ENCODE results near the gene MCM3AP.
"Not testable (repeated sequence)": the region's sequence is repeated elsewhere in the genome, so short reads cannot be mapped to it uniquely, and the experiment has no call there.

The MCM3AP gene

DNA sequence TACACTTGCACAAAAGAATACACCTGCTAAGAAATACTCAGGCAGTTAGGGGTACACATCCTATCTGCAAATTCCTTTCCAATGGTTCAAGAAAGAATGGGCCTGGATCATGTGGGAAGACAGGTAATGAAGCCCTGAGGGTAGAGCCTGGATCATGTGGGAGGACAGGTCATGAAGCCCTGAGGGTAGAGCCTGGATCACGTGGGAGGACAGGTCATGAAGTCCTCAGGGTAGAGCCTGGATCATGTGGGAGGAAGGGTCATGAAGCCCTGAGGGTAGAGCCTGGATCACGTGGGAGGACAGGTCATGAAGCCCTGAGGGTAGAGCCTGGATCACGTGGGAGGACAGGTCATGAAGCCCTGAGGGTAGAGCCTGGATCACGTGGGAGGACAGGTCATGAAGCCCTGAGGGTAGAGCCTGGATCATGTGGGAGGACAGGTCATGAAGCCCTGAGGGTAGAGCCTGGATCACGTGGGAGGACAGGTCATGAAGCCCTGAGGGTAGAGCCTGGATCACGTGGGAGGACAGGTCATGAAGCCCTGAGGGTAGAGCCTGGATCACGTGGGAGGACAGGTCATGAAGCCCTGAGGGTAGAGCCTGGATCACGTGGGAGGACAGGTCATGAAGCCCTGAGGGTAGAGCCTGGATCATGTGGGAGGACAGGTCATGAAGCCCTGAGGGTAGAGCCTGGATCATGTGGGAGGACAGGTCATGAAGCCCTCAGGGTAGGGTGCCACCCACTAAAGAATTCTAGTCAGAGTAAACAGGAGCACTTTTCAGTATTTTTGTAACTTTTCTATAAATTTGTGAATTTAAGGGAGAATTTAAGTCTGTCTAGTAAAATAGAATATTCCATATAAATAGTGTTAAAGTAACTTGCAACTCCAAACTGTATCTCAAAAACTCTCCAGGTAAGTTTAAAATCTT lies 84.3 kb downstream of the MCM3AP start:
- not testable (repeated sequence) for H3K4me1 ChIP-seq (ENCODE audit: insufficient read depth, low read length); H3K9me3 ChIP-seq (ENCODE audit: low read length); H3K27me3 ChIP-seq (ENCODE audit: insufficient read depth, low read length); H2AFZ ChIP-seq (ENCODE audit: low read depth, low read length); H3K4me3 ChIP-seq (ENCODE audit: low read length)
- peaks cover 75% of the 10 kb centered on the region for H3K36me3 ChIP-seq (ENCODE audit: insufficient read depth, low read length)

DNA sequence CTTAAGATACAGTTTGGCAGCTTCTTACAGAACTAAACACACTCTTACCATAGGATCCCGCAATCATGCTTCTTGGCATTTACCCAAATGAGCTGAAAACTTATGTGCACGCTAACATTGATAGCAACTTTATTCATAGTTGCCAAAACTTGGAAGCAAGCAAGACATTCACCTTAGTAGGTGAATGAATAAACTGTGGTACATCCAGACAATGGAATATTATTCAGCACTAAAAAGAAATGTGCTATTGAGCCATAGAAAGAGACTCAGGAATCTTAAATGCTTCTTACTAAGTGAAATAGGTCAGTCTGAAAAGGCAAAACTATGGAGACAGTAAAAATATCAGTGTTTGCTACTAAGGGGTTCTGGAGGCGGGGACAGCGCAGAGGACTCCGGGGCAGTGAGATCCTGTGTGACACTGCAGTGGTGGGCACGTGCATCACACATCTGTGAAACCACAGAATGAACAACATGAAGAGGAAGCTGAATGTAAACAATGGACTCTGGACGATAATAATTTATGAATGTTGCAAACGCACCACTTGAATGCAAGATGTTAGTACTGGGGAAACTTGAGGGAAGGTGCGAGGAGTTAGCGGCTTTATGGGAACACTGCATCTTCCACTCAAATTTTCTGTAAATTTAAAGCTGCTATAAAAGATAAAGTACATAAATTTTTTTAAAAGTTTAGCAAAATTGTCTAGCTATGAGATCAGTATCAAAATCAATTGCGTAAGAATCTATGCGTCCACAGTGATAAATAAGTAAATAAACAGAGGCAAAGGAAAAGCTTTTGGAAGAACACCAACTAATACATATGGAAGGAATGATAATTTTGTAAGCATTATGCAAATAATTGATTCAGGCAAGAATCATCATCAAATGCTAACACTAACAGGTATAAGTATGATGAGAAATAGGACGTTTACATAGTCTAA lies 85.7 kb downstream of the MCM3AP start:
- peaks cover 75% of the 10 kb centered on the region for H3K36me3 ChIP-seq (ENCODE audit: insufficient read depth, low read length)

GRCh38 chr21:46196733-46197132 lies 88.7 kb downstream of the MCM3AP start:
- H3K27me3 ChIP-seq (ENCODE audit: insufficient read depth, low read length): no peaks in the 10 kb centered on the region
- H3K36me3 ChIP-seq (ENCODE audit: insufficient read depth, low read length): peaks cover 81% of the 10 kb centered on the region
- no peaks in the 10 kb centered on the region for H3K4me1 ChIP-seq (ENCODE audit: insufficient read depth, low read length)
- H3K4me3 ChIP-seq (ENCODE audit: low read length): no peak overlapping the region
- peaks cover 6% of the 10 kb centered on the region for H3K9me3 ChIP-seq (ENCODE audit: low read length)
- H2AFZ ChIP-seq (ENCODE audit: low read depth, low read length): no peak overlapping the region

More for the DNA sequence above, 85.7 kb downstream of the MCM3AP start:
- Histone ChIP-seq H3K27me3 (ENCODE audit: insufficient read depth, low read length) (no peaks in the 10 kb centered on the region), H3K4me1 (ENCODE audit: insufficient read depth, low read length) (peaks cover 4% of the 10 kb centered on the region), H3K4me3 (ENCODE audit: low read length) (no peak overlapping the region), H2AFZ (ENCODE audit: low read depth, low read length) (no peak overlapping the region), H3K9me3 (ENCODE audit: low read length) (peaks cover 6% of the 10 kb centered on the region)

- peaks cover 7% of the 10 kb centered on the region for H3K4me1 ChIP-seq (ENCODE audit: insufficient read depth, low read length)
- H2AFZ ChIP-seq (ENCODE audit: low read depth, low read length): no peak overlapping the region
- H3K9me3 ChIP-seq (ENCODE audit: low read length): peaks cover 6% of the 10 kb centered on the region
- H3K27me3 ChIP-seq (ENCODE audit: insufficient read depth, low read length): no peaks in the 10 kb centered on the region
- H3K36me3 ChIP-seq (ENCODE audit: insufficient read depth, low read length): peaks cover 85% of the 10 kb centered on the region
- no peak overlapping the region for H3K4me3 ChIP-seq (ENCODE audit: low read length)
Observed at GRCh38 chr21:46195595-46196195, 89.7 kb downstream of the MCM3AP start.

DNA sequence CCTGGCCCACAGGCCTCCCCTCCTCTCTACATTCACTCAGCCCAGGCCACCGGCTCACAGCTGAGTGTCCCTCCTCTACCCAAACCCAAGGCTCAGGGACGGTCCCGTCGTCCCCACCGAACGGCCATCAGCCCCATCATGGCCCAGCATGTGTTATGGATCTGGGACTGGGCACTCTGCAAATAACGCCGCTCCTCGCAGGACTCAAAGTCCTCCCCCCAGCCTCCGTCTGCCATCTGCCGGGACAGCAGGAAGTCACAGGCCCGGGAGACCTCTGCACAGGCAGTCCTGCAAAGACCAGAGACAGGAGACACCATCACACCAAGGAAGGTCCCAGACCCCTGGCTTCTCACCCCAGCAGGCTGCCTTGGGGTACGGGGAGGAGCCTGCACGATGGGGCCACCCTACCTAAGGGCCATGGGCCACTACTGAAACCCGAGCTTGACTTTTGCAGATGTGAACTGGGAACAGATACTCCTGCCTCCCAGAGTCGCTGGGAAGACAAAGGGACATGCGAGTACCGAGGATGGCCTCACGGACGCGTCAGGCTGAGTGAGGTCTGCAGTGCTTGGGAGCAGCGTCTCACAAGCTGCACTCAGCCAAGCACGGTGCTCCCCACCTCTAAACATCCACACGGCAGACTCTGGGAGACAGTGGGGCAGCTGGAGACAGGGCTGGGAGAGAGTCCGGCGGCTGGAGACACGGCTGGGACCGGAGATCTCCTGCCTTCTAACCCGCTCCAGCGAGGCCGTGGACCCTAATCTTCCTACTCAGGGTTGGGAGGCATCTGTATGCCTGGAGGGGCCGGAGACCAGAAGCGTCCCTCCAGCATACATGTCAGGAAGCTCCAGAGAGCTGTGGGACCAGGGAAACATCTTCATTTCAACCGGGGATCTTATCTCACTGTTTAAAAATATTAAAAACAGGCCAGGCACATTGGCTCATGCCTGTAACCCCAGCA lies 90.8 kb downstream of the MCM3AP start:
- Histone ChIP-seq H3K4me1 (ENCODE audit: insufficient read depth, low read length) (peaks cover 17% of the 10 kb centered on the region), H3K4me3 (ENCODE audit: low read length) (no peak overlapping the region), H3K36me3 (ENCODE audit: insufficient read depth, low read length) (peaks cover 78% of the 10 kb centered on the region), H2AFZ (ENCODE audit: low read depth, low read length) (no peak overlapping the region), H3K9me3 (ENCODE audit: low read length) (peaks cover 4% of the 10 kb centered on the region), H3K27me3 (ENCODE audit: insufficient read depth, low read length) (no peaks in the 10 kb centered on the region)

GRCh38 chr21:46193829-46194373 lies 91.5 kb downstream of the MCM3AP start:
- Histone ChIP-seq H3K27me3 (ENCODE audit: insufficient read depth, low read length) (no peaks in the 10 kb centered on the region), H2AFZ (ENCODE audit: low read depth, low read length) (no peak overlapping the region), H3K4me3 (ENCODE audit: low read length) (no peak overlapping the region), H3K4me1 (ENCODE audit: insufficient read depth, low read length) (peaks cover 25% of the 10 kb centered on the region), H3K9me3 (ENCODE audit: low read length) (no peaks in the 10 kb centered on the region), H3K36me3 (ENCODE audit: insufficient read depth, low read length) (peaks cover 73% of the 10 kb centered on the region)

- Histone ChIP-seq H3K9me3 (ENCODE audit: low read length) (no peaks in the 10 kb centered on the region), H3K4me1 (ENCODE audit: insufficient read depth, low read length) (peaks cover 41% of the 10 kb centered on the region), H3K36me3 (ENCODE audit: insufficient read depth, low read length) (peaks cover 63% of the 10 kb centered on the region), H3K27me3 (ENCODE audit: insufficient read depth, low read length) (no peaks in the 10 kb centered on the region), H3K4me3 (ENCODE audit: low read length) (no peak overlapping the region), H2AFZ (ENCODE audit: low read depth, low read length) (no peak overlapping the region)
Observed at GRCh38 chr21:46191686-46192575, 93.5 kb downstream of the MCM3AP start.

DNA sequence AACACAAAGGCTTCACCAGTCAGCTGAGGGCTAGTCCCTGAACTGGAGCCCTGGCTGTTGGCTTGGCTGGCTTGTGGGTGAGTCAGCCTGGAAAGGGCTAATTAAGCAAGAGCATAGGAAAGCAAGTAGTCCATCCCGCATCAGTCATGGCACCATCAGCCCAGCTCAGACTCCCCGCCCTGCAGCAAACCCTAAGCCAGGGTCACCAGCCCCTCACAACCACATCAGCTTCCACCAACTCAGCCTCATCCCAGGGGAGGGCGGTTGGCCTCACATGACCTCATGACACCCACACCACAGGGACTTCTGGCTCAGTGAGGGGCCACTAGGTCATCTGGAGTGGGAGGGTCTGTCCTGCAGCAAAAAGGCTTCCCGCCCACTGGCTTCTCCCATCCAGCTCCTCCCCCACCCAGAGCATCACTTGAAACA lies 94.1 kb downstream of the MCM3AP start:
- Histone ChIP-seq H3K36me3 (ENCODE audit: insufficient read depth, low read length) (peaks cover 57% of the 10 kb centered on the region), H2AFZ (ENCODE audit: low read depth, low read length) (no peak overlapping the region)

GRCh38 chr21:46190491-46191131 lies 94.8 kb downstream of the MCM3AP start:
- Histone ChIP-seq H3K36me3 (ENCODE audit: insufficient read depth, low read length) (peaks cover 50% of the 10 kb centered on the region), H3K4me3 (ENCODE audit: low read length) (no peak overlapping the region), H3K9me3 (ENCODE audit: low read length) (no peaks in the 10 kb centered on the region), H2AFZ (ENCODE audit: low read depth, low read length) (no peak overlapping the region), H3K27me3 (ENCODE audit: insufficient read depth, low read length) (no peaks in the 10 kb centered on the region), H3K4me1 (ENCODE audit: insufficient read depth, low read length) (peaks cover 41% of the 10 kb centered on the region)

More for the DNA sequence above, 94.1 kb downstream of the MCM3AP start:
- H3K4me1 ChIP-seq (ENCODE audit: insufficient read depth, low read length): peaks cover 41% of the 10 kb centered on the region
- no peak overlapping the region for H3K4me3 ChIP-seq (ENCODE audit: low read length)
- no peaks in the 10 kb centered on the region for H3K9me3 ChIP-seq (ENCODE audit: low read length)
- no peaks in the 10 kb centered on the region for H3K27me3 ChIP-seq (ENCODE audit: insufficient read depth, low read length)

GRCh38 chr21:46189959-46190490 lies 95.4 kb downstream of the MCM3AP start:
- H3K9me3 ChIP-seq (ENCODE audit: low read length): no peaks in the 10 kb centered on the region
- H3K27me3 ChIP-seq (ENCODE audit: insufficient read depth, low read length): no peaks in the 10 kb centered on the region
- H3K36me3 ChIP-seq (ENCODE audit: insufficient read depth, low read length): peaks cover 44% of the 10 kb centered on the region
- no peak overlapping the region for H2AFZ ChIP-seq (ENCODE audit: low read depth, low read length)
- H3K4me1 ChIP-seq (ENCODE audit: insufficient read depth, low read length): peaks cover 41% of the 10 kb centered on the region
- no peak overlapping the region for H3K4me3 ChIP-seq (ENCODE audit: low read length)
